IMR-90 (cell line): ENCODE data around the gene TMTC2.

Experiments
- POLR2A ChIP-seq: IDR thresholded peaks from 2 replicates; pipeline ENCODE4 v1.6.1; 2012; ENCODE audit warnings: mild to moderate bottlenecking, low read depth, low read length
- TF ChIP-seq, protein P1 (sequence below): conservative IDR thresholded peaks from 2 replicates; pipeline ENCODE4 v1.5.1; 2012; ENCODE audit warnings: mild to moderate bottlenecking, low read depth, low read length, improper control_type of control experiment
- TF ChIP-seq, protein P2 (sequence below): fragments of 150-350 bp; IDR thresholded peaks from 2 replicates; pipeline ENCODE4 v1.6.1; 2016; ENCODE audit warnings: low read depth, mild to moderate bottlenecking, low read length, moderate library complexity, borderline replicate concordance

DNA sequence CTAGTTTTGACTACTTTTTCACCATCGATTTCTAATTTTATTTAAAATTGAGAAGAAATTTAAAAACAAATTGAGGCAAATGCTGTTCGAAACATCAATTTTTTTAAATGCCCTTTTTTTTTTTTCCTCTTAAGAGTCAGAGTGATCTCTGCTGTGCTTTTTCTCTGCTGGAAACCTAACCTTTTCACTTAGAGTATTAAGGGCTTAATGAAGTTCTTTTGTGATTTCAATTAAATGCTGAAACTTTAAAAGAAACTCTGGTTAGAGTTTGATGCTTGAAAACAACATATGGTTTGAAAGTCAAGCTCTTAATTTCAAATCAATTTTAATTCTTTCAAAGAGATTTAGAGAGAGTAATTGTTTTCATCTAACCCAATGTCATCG, 171.8 kb downstream of the TMTC2 start:
- TF ChIP-seq, protein P1, sequence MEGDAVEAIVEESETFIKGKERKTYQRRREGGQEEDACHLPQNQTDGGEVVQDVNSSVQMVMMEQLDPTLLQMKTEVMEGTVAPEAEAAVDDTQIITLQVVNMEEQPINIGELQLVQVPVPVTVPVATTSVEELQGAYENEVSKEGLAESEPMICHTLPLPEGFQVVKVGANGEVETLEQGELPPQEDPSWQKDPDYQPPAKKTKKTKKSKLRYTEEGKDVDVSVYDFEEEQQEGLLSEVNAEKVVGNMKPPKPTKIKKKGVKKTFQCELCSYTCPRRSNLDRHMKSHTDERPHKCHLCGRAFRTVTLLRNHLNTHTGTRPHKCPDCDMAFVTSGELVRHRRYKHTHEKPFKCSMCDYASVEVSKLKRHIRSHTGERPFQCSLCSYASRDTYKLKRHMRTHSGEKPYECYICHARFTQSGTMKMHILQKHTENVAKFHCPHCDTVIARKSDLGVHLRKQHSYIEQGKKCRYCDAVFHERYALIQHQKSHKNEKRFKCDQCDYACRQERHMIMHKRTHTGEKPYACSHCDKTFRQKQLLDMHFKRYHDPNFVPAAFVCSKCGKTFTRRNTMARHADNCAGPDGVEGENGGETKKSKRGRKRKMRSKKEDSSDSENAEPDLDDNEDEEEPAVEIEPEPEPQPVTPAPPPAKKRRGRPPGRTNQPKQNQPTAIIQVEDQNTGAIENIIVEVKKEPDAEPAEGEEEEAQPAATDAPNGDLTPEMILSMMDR: no peak
- TF ChIP-seq POLR2A: no peak
- TF ChIP-seq, protein P2, sequence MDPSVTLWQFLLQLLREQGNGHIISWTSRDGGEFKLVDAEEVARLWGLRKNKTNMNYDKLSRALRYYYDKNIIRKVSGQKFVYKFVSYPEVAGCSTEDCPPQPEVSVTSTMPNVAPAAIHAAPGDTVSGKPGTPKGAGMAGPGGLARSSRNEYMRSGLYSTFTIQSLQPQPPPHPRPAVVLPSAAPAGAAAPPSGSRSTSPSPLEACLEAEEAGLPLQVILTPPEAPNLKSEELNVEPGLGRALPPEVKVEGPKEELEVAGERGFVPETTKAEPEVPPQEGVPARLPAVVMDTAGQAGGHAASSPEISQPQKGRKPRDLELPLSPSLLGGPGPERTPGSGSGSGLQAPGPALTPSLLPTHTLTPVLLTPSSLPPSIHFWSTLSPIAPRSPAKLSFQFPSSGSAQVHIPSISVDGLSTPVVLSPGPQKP: no peak
